Peyer's patch (tissue), 4 donors: ENCODE data around the gene TCF12.

ENCODE experiments used
- POLR2A ChIP-seq, 2 donors: fragments of 450-650 bp; IDR thresholded peaks; one replicate each; pipeline ENCODE4 v1.5.1; 2017; ENCODE audit warnings: antibody characterized with exemption in 2 of 2, mild to moderate bottlenecking in 2 of 2, moderate library complexity in 2 of 2
- TF ChIP-seq, protein P1 (sequence below), 6 experiments: fragments of 450-650 bp in 4 of 6; fragments of 200-600 bp in 2 of 6; sonication (generic) in 1 of 6; IDR thresholded peaks; one replicate each; pipeline ENCODE4 v1.5.1; 2017 to 2019; ENCODE audit warnings: antibody characterized with exemption in 6 of 6, mild to moderate bottlenecking in 3 of 6, moderate library complexity in 1 of 6

DNA sequence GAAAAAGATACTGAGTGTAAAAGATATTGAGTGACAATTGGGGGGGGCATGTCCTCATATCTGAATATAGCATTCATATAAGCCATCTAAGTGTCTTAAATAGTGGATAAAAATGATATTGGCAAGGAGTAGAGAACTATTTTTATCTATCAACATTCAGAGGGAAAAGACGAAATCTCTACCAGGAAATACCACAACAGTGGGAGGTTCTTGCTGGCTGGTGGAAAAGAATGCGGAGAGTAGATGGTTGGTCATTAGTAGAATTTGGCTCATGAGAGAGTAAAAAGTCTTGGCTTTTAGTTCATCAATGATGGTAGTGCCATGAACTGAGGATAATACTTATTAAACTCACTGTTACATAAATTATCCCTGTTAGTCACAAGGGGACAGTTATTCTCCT is 4.8 kb upstream of the TCF12 start:
- TF ChIP-seq POLR2A (IDR thresholded peaks at IDR 0.05): no peak
- TF ChIP-seq, protein P1, sequence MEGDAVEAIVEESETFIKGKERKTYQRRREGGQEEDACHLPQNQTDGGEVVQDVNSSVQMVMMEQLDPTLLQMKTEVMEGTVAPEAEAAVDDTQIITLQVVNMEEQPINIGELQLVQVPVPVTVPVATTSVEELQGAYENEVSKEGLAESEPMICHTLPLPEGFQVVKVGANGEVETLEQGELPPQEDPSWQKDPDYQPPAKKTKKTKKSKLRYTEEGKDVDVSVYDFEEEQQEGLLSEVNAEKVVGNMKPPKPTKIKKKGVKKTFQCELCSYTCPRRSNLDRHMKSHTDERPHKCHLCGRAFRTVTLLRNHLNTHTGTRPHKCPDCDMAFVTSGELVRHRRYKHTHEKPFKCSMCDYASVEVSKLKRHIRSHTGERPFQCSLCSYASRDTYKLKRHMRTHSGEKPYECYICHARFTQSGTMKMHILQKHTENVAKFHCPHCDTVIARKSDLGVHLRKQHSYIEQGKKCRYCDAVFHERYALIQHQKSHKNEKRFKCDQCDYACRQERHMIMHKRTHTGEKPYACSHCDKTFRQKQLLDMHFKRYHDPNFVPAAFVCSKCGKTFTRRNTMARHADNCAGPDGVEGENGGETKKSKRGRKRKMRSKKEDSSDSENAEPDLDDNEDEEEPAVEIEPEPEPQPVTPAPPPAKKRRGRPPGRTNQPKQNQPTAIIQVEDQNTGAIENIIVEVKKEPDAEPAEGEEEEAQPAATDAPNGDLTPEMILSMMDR (IDR thresholded peaks at IDR 0.05): no peak
